LNCaP clone FGC (cell line): ENCODE data around the gene DDOST.

Experiments used
- DNase-seq: peaks from one replicate; pipeline ENCODE4 v3.0.0-alpha.2; 2011; ENCODE audit warnings: low read depth
- H3K4me3 ChIP-seq: 2 replicates; pipeline ENCODE4 v1.5.1; 2011; ENCODE audit warnings: mild to moderate bottlenecking, low read depth, low read length, control low read depth
- CTCF ChIP-seq: IDR thresholded peaks from 2 replicates; pipeline ENCODE4 v1.5.1; 2012; ENCODE audit warnings: mild to moderate bottlenecking; ENCODE audit not compliant: control insufficient read depth, insufficient read depth; ENCODE audit errors: extremely low read depth

The DDOST gene

DNA sequence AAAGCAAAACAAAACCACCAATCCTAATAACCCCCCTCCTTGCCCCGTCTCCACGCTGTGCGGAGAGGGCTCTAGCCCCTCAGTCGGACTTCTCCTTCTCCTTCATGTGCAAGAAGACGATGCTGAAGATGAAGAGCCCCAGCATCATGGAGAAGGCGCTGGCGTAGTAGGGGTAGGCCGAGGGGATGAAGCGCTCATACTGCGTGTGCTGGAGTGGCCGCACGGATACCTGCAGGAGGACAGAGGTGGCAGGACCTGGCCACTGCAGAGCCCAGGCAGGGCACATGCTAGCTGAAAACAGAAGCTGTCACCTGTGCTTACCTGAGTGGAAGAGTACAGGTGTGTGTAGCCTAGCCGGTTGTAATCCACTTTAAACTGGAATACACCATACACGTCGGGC, 8.9 kb downstream of the DDOST start:
- H3K4me3 ChIP-seq, result no peak overlapping the region
- no peak for TF ChIP-seq CTCF
- DNase-seq, result no peak

GRCh38 chr1:20648946-20649345, 12.2 kb downstream of the DDOST start:
- no peak for DNase-seq
- no peak for TF ChIP-seq CTCF
- H3K4me3 ChIP-seq, result no peak overlapping the region

DNA sequence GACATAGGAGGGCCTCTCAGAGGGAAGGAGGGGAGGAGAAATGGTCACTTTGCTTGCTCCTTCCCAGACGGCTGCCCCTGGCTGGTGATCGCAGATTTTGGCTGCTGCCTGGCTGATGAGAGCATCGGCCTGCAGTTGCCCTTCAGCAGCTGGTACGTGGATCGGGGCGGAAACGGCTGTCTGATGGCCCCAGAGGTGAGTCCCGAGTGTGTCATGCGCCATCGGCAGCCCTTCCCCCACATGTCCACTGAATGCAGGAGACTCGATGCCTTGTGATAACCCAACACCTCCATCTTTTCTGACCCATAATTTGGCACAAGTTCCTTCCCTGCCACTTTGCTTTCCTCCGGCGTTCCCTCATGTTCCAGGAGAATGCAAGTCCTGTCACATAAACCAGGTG, 12.7 kb downstream of the DDOST start:
- no peak for DNase-seq
- no peak for TF ChIP-seq CTCF
- no peak overlapping the region for H3K4me3 ChIP-seq

- no peak for TF ChIP-seq CTCF
- H3K4me3 ChIP-seq, result no peak overlapping the region
- no peak for DNase-seq
Observed at GRCh38 chr1:20645414-20645813, 15.8 kb downstream of the DDOST start.

DNA sequence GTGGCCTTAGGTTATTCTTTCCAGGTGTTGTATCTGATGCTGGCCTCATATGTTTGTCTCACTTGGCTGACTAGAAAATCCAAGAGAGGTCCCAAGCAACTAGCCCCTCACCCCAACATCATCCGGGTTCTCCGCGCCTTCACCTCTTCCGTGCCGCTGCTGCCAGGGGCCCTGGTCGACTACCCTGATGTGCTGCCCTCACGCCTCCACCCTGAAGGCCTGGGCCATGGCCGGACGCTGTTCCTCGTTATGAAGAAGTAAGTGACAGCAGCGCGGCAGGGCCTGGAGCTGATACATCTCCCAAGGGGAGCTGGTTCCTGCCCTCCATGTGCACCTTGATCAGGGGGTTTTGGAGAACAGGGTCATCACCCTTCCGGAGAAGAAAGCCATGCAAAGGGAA, 16.8 kb downstream of the DDOST start:
- TF ChIP-seq CTCF, result no peak
- H3K4me3 ChIP-seq, result no peak overlapping the region
- DNase-seq, result no peak

GRCh38 chr1:20643080-20643479, 18.1 kb downstream of the DDOST start:
- DNase-seq, result no peak
- H3K4me3 ChIP-seq, result no peak overlapping the region
- TF ChIP-seq CTCF, result no peak

- no peak for DNase-seq
- no peak for TF ChIP-seq CTCF
- no peak overlapping the region for H3K4me3 ChIP-seq
Observed at GRCh38 chr1:20641975-20642374, 19.2 kb downstream of the DDOST start.
